Superior temporal gyrus (tissue), 1 donor: ENCODE measurements around the gene SCYL3.
"Not testable (repeated sequence)": the region's sequence is repeated elsewhere in the genome, so short reads cannot be mapped to it uniquely, and the experiment has no call there.

ENCODE experiments used
- DNase-seq: peaks from one replicate; pipeline ENCODE4 v3.0.0-alpha.2; 2016; ENCODE audit errors: extremely low spot score

Gene SCYL3

DNA sequence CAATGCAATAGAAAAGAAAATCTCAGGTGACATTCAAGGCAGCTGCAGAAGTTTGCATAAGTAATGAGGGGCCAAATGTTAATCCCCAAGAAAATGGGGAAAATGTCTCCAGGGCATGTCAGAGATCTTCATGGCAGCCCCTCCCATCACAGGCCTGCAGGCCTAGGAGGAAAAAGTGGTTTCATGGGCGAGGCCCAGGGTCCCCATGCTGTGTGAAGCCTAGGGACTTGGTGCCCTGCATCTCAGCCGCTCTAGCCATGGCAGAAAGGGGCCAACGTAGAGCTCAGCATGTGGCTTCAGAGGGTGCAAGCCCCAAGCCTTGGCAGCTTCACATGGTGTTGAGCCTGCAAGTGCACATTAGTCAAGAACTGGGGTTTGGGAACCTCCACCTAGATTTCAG lies 21.7 kb downstream of the SCYL3 start:
- DNase-seq = not testable (repeated sequence)

DNA sequence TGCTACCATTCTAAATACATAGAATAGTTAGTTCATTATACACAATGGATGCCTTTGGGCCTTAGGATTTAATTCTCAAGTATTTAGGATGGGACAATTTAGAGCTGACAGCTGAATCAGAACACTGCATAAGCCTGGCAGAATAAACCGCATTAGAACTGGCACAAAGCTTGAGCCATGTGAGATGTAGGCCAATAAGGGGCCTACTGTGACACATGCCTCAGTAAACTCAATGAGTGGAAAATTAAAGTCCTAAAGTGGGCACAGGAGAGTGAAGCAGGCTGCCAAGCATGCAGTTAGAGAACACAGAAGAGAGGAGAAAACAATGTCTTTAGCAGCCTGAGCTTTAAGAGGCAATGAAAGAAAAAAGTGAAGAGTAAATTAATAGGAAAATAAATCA lies 24.3 kb downstream of the SCYL3 start:
- no peak for DNase-seq

DNA sequence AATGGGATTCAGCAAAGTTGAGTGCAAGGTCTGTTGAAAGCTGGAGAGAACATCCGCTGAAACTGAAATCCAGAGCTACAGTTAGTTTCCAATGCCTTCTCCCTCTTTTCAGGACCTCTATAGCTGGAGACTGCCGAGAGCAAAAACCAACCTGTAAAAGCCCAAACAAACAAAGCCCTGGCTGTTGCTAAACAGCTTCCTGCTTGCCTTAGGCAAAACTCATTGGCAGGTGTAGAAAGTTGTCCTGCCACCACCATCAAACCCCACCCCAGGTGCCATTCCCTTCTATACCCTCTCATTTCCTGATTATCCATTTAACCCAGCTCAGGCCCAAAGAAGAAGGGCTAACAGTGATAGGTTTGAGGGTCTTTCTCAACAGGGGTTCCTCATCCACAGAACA lies 24.7 kb downstream of the SCYL3 start:
- DNase-seq = no peak

DNA sequence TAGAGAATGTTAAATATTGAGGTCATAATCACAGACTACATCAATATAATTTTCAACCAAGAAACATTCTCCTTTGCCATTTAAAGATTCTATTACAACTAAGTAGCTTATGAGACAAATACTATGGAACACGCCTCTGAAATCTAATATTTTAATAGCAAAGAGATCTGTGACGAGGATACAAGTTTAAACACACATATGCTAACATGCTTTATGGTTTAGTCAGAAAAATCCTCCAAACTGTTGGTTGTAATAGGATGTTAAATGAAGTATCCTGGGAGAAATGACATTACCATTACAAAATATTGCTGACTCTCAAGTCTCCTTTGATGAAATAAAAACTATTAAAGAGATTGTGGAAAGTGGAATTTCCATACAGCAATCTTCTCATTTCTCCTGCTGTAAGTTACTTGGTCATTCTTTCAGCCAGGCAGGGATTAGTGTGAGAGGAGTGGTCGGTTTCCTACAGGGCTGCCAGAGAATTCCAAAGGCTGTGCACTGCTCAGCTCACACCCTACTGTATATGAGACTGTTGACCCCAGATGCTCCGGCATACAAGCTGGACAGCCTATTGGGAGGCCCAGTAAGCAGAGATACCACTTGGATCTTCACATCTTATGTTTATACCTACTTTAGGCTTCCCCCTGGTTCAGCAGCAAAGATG lies 26.6 kb downstream of the SCYL3 start:
- DNase-seq = no peak

DNA sequence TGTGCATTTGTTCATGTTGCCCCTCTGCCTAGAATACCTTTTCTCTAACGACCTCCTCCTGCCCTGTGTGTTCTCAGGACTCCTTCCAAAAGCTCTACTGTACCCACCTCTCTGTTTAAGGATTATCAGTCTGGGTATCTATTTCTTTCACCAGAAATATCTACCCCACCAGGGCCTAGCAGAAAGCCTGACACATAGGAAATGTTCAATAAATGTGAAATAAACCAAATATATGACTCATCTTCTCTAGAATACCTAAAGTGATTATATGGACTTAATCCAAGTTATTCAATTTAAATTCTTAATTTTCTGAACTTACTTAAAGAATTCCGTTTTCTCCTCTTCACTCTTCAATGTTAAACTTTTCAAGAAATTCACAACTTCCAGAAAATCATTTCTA lies 27.1 kb downstream of the SCYL3 start:
- DNase-seq = no peak

DNA sequence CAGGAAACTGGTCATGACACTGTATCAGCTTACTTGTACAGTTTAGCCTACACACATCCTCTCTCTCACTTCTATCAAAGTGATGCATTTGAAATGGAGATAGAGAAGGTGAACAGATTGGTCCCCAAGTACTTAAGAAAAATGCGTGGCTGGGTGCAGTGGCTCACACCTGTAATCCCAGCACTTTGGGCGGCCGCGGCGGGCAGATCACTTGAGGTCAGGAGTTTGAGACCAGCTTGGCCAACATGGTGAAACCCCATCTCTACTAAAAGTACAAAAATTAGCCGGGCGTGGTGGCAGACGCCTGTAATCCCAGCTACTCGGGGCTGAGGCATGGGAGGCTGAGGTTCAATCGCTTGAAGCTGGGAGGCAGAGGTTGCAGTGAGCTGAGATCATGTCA lies 29.2 kb downstream of the SCYL3 start:
- not testable (repeated sequence) for DNase-seq

DNA sequence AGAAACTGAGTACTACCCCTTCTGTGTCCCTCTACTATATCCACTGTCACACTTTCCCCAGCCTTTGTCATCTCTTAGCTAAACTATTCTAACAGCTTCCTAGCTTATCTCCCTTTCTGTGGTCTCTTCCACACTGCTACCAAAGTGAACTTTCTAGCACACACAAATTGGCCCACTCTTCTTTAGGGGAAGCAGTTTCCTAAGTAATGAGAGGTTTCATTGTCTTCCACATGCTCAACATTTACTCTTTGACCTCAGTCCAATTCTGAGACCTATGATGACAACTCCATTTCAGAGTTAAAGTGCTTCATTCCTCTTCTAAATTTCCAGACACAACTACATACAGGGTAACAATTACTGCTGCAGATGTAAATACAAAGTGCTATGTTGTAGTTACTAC lies 32.9 kb downstream of the SCYL3 start:
- DNase-seq = no peak

DNA sequence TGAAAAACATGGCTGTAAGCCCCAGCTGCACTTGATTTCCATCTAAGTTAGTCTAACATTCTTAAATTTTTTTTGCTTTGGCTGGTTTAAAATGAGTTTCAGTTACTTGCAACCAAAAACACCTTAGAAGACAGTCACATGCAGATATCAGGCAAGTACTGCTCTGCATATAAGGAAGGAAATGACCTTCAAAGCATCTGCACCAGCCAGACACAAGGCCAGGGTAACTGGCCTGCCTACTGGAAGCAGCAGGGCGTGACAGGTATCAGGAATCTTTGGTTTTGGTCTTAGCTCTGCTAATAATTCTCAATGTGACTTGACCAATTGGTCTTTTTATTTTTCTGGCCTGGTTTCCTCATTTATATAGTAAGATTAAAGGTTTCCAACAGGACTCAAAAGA lies 33.5 kb downstream of the SCYL3 start:
- no peak for DNase-seq

DNA sequence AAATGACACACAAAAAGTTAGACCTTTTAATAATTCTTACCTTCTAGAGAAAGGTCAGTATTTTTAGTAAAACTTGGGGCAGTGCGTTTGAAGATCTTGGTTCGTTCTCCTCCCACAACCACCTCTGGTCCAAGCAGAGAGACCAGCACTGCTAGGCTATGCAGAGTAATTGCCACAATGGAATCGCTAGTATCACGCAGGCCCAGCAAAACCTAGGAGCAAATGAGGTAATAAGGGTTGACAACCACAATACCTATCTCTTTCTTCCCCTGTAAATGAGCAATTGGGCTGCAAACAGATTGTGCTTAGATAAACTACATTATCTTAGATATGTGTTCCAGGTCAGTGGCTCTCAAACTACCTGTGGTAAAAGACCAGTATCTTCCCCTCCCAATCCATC lies 34.7 kb downstream of the SCYL3 start:
- no peak for DNase-seq

DNA sequence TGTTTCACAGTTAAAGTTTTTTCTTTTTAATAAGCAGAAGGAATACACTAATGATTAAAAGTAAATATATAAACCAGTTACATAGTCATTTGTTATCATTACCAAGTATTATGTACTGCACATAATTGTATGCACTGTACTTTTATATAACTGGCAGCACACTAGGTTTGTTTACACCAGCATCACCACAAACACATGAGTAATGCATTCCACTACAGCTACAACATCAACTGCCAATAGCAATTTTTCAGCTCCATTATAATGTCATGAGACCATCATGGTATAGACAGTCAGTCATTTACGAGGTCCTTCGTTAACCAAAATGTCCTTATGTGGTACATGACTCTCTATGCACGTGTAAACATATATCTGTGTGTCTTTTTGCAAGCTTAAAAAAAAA lies 35.2 kb downstream of the SCYL3 start:
- DNase-seq = no peak

DNA sequence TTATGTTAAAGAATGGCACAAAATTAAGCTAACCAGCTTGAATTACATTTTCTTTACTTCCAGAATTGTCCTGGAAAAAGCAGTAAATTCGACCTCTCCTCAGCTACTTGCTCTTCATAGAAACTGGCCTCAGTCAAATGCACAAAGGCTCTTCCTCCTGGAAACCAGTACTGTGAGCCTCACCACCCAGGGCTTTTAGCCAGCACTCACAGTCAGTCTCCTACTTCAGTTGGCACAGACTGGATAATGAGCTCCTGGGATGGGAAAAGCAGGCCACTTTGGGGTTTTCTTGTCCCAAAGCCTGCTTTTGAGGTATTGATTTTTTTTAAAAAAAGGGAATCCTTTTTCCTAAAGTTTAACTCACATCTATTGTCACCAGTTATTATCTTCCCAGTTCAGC lies 40.4 kb downstream of the SCYL3 start:
- DNase-seq = peak; percentile 40

DNA sequence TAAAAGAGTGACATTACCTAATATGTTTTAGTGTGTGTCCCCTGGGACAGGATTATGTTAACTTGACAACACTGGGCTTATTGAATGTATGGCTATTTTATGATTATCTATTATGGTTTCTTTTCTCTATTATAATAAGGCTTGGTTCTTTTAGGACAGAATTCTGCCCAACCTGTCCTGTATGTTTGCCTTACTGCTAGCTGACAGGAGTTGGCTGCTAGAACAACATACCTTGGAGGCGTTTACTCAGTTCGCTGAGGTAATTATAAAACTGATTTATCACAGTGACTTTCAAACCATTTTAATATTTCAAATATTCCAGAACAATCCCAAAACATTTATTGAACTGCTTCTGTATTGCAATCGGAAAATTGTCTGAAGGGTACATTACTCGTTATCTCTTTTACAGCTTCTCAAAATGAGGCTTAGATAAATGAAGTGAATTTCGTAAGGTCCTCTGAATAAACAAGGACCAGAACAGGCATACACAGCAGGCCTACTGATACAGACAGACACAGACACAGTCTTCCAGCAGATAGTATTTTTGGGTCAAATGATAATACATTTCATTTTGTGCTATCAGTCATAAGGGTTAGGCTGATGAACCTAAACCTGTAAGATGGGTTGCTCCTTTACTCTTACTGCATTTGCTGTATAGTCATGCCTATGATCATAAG lies 44.2 kb downstream of the SCYL3 start:
- no peak for DNase-seq

DNA sequence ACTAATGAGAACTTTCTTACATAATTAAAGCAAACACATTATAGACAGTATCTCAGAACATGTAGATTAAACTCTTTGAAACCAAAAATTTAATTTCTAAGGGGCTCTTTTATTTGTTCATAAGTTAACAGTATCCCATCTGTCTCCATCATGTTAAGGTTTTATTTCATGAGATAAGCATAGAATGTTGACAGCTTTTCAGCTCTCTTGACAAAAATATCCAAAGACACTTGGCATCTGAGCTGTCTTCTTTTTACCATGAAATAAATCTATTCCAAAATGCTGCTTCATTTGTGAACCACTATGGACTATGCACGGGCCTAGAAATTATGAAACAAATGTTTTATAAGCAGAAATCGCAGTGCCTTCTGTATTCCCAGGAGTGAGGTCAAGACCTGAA lies 45.2 kb downstream of the SCYL3 start:
- no peak for DNase-seq

DNA sequence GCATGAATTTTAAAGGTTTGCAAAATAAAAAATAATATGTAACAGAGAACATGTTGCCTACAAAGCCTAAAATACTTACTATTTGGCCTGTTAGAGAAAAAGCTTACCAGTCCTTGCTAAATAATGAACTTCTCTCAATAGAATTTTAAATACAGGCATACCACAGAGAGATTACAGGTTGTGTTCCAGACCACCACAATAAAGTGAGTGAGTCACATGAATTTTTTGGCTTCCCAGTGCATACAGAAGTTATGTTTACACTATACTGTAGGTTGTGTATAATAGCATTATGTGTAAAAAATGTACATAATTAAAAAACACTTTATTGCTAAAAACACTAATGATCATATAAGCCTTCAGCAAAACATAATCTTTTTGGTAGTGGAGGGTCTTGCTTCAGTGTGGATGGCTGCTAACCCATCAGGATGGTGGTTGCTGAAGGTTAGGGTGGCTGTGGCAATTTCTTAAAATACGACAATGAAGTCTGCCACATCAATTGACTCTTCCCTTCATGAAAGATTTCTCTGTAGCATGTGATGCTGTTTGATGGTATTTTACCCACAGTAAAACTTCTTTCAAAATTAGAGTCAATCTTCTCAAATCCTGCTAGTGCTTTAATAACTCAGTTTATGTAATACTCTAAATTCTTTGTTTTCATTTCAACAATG lies 48.6 kb downstream of the SCYL3 start:
- no peak for DNase-seq

DNA sequence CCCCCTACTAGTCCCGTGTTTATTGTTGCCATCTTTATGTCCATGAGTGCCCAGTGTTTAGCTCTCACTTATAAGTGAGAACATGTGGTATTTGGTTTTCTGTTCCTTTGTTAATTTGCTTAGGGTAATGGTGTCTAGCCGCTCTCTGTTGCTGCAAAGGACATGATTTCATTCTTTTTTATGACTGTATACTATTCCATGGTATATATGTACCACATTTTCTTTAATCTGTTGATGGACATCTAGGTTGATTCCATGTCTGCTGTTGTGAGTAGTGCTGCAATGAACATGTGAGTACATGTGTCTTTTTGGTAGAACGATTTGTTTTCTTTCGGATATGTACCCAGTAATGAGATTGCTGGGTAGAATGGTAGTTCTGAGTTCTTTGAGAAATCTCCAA lies 54.8 kb downstream of the SCYL3 start:
- no peak for DNase-seq

DNA sequence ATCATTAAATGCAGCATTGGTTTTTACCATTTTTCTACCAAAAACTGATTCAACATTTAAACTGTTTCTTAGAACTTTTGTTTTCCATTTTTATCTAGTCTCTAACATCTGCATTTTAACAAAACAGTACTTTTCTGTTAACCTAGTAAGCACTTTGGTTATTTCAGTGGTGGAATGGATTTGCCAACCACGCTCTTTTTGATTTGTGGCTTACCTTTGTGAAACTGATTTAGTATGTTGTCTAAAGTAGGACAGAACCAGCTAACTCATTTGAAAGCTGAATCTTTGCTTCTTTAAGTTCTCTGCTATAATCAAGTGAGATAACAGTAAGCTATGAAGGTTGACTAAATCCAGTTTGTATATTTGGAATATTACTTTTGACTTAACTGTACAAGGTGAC lies 57.5 kb downstream of the SCYL3 start:
- no peak for DNase-seq

DNA sequence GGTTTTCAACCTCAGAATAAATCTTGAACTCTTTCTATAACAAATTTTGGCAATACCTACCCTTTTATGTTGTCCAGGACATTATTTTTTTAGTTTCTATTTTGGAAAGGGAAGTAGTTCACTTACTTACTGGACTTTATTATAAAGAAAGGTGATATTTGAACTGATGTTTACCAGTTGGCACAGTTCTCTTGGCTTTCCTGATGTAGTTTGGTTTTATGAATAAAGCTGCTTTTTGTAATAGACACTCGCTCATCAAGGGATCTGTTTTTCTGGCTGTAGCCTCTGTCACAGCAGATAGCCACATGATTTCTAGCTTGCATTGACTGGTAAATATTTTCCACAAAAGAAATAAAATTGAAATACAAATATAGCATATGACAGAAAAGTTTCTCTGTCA lies 58.0 kb downstream of the SCYL3 start:
- no peak for DNase-seq

DNA sequence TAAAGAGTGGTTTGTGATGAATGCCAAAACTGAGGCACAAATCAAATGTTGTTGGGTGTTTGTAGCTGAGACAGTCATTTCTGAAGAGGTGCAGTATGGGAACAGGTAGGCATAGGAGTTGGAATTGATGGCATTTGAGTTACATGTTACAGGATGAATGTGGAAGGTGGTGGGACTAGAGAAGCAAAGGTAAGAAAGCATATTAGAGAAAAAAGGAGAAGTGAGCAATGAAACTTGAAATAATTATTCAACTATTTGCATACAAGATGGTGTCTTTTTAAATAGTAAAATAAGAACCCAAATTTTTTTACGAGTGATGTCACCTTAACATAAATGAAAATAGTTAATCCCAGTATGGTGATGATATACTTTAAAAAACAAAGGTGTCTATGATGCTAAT lies 58.8 kb downstream of the SCYL3 start:
- no peak for DNase-seq

DNA sequence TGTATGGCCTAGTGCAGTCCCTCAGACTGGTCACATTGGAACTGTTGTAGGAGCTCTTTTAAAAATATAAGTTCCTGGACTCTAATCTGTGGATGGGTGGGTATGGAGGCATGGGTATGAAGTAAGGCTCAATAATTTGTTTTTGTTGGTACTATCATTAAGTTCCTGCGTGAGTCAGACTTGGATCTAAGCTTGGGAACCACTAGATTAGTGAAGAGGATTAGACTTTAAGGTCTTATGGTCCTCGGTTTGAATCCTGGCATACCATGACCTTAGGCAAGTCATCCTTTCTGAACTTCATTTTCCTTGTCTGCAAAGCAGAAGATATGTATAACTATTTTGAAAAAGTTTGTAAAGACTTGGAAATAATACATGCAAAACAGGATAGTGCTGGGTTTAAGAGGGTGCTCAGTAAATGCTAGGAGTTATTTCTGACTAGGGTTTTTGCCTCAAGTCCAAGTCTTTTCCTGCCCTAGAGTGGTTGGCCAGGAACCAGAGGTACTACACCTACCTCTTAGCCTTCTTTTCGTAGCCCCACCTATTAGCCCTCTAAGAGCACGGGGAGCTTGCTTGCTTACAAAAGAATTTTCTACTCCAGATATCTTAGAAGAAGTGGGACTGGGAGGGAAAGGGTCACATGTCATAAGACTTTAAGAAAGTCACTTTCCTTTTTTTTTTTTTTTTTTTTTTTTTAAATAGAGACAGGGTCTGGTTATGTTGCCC lies 60.4 kb downstream of the SCYL3 start:
- no peak for DNase-seq

DNA sequence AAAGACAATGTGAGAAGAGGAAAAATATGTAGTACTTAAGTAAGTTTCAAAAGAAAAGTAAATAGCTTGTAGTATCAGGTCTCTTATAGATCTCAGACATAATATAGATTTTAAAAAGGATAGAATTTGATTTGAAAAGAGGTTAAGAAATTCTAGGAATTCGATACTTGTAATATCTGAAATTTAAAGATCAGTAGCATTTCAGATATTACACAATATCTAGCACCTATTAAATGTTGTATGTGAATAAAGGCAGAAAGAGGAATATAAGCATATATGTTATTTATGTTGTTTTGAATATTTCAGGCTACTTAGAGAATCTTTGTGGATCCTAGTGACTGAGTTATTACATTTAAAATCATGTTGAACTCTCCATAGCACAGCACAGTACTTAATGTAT lies 64.0 kb downstream of the SCYL3 start:
- no peak for DNase-seq

DNA sequence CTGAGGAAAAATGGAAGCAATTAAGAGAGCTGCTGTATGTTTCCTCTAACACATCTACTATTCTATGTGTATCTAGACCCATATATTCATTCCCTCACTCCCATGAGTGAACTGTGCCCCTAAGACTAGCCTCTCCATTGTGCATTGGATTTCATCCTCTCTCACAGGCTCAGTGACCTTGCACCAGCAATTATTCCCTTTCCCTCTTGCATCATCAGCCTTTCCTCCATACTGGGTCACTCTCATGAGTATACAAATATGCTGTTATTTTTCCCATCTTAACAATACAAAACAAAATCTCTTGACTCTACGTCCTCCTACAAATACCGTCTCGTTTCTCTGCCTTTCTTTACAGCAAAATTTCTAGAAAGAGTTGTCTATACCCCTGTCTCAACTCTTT lies 69.5 kb downstream of the SCYL3 start:
- DNase-seq = no peak

DNA sequence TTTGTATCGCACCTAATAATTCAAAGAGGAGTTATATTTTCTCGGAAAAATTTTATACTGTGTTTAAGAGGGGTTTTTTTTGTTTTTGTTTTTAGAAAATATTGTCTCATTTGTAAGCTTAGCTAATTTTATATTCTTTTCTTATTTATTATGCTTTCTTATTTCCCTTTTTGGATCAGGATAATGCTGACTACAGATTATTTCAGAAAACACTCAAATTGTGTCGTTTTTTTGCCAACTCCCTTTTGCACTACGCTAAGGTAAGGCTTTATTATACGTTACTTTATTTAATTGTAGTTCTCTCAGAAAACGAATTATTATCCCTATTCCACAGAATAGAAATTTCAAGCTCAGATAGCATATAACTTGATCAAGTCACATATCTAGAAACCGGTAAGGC lies 72.2 kb downstream of the SCYL3 start:
- no peak for DNase-seq

DNA sequence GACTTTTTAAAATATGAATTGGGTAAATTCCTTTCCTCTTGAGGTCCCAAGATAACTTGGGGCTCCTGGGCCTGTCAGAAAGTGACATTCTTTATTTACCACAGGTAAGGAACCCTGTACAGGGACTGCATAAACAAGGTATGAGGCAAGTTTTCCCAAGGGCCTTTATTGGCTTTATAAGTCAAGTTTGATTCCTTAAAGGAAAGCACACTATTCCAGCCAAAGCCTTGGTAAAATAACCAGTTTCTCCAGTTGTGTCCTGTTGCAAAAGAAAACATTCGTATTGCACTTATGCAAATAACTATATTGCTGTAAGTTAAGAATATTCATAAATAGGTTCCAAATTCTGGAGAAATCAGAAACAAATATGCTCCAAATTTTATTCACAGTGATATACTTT lies 77.1 kb downstream of the SCYL3 start:
- DNase-seq = no peak
